ENCODE results near the gene SNX14.
A peak's percentile ranks its signal among the peaks of the same experiment; 100 is the strongest.

SNX14 gene

GRCh38 chr6:85464722-85465150, 128.9 kb downstream of the SNX14 start:
- DNase-seq (ENCODE audit: low spot score), result peak; percentile 58

GRCh38 chr6:85464260-85464644, 129.4 kb downstream of the SNX14 start:
- DNase-seq (ENCODE audit: low spot score), result peak; percentile 88

- no peak for DNase-seq (ENCODE audit: low spot score)
Measured at GRCh38 chr6:85463621-85464259, 129.9 kb downstream of the SNX14 start.

GRCh38 chr6:85462673-85463072, 131.0 kb downstream of the SNX14 start:
- DNase-seq (ENCODE audit: low spot score), result no peak

- DNase-seq (ENCODE audit: low spot score), result no peak
Measured at GRCh38 chr6:85461798-85462170, 131.9 kb downstream of the SNX14 start.

- DNase-seq (ENCODE audit: low spot score), result peak; percentile 64
Measured at GRCh38 chr6:85460921-85461797, 132.5 kb downstream of the SNX14 start.

DNA sequence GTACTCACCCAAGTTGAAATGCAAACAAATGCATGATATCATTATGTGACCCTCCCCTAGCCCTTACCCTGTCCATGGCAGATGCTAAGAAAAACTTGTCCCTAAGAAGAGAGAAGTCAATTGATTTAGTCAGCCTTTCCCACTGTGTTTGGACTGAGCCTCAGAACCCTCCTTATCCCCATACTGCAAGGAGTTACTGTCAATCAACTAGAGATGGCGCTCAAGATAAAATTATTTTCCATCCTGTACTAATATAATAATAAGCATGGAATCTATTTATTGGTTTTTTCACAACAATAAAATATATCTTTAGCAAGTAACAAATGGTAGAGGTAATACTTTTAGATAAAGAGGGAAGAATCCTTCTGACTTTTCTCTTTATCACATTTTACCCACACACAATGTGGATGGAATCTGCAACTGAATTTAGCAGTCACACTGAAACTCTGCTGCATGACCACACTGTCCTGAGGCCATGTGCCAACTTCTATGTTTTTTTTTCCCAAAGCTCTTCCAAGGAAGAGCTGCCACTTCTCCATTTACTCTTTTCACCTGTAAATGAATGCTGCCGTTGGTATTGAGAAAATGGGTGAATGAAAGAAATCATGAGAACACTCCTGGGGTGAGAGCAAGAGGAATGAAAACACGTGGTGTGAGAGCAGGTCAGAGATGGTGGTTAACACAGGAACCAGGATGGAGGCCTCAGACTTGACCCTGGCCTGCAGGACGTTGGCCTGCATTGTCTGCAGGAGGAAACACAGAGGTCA, 133.3 kb downstream of the SNX14 start:
- no peak for DNase-seq (ENCODE audit: low spot score)

- DNase-seq (ENCODE audit: low spot score), result no peak
Measured at GRCh38 chr6:85459224-85459901, 134.3 kb downstream of the SNX14 start.

- no peak for DNase-seq (ENCODE audit: low spot score)
Measured at GRCh38 chr6:85458782-85459181, 134.9 kb downstream of the SNX14 start.

DNA sequence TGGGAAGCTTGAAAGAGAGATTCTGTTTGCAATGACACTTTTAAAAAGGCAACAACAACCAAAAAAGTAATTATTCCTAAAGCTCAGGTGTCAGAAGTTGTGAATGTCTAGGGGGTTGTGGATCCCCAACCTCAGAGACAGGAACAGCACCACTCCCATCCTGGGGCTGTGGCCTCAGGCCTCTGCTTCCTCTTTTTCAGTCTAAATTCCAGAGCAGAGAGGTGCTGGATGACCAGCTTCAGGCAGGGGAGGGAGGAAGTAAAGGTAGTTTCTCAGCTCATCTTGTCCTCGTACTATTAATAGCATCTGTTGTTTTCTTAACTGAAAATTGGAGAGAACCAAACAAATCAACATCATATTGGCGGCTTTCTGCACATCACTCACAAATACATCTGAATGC, 135.5 kb downstream of the SNX14 start:
- DNase-seq (ENCODE audit: low spot score), result no peak

- no peak for DNase-seq (ENCODE audit: low spot score)
Measured at GRCh38 chr6:85456782-85457181, 136.9 kb downstream of the SNX14 start.
